PC-3 (cell line): Measurements from ENCODE around the gene ZNF385B.

Experiments
- EZH2 ChIP-seq: fragments of 300-600 bp; sonication (generic); IDR thresholded peaks from one replicate; pipeline ENCODE4 v1.6.1; 2017; ENCODE audit warnings: antibody characterized with exemption, mild to moderate bottlenecking, low read length; ENCODE audit not compliant: unreplicated experiment
- TF ChIP-seq, protein P1 (sequence below): fragments of 300-600 bp; sonication (generic); conservative IDR thresholded peaks from 2 replicates; pipeline ENCODE4 v1.5.1; 2017; ENCODE audit warnings: antibody characterized with exemption, low read depth, mild to moderate bottlenecking, low read length

- no peak for TF ChIP-seq EZH2
- TF ChIP-seq, protein P1, sequence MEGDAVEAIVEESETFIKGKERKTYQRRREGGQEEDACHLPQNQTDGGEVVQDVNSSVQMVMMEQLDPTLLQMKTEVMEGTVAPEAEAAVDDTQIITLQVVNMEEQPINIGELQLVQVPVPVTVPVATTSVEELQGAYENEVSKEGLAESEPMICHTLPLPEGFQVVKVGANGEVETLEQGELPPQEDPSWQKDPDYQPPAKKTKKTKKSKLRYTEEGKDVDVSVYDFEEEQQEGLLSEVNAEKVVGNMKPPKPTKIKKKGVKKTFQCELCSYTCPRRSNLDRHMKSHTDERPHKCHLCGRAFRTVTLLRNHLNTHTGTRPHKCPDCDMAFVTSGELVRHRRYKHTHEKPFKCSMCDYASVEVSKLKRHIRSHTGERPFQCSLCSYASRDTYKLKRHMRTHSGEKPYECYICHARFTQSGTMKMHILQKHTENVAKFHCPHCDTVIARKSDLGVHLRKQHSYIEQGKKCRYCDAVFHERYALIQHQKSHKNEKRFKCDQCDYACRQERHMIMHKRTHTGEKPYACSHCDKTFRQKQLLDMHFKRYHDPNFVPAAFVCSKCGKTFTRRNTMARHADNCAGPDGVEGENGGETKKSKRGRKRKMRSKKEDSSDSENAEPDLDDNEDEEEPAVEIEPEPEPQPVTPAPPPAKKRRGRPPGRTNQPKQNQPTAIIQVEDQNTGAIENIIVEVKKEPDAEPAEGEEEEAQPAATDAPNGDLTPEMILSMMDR: no peak
Measured at GRCh38 chr2:179513181-179513580, 348.2 kb downstream of the ZNF385B start.
